HG03280 (cell line): ENCODE measurements around the gene ALAS1.
A peak's percentile ranks its signal among the peaks of the same experiment; 100 is the strongest.

ENCODE experiments used
- ATAC-seq: cut with Tn5 transposase; IDR thresholded peaks from one replicate; pipeline ENCODE4 v1.9.1; 2021; ENCODE audit warnings: mild to moderate bottlenecking, moderate library complexity; ENCODE audit not compliant: unreplicated experiment

Gene ALAS1

DNA sequence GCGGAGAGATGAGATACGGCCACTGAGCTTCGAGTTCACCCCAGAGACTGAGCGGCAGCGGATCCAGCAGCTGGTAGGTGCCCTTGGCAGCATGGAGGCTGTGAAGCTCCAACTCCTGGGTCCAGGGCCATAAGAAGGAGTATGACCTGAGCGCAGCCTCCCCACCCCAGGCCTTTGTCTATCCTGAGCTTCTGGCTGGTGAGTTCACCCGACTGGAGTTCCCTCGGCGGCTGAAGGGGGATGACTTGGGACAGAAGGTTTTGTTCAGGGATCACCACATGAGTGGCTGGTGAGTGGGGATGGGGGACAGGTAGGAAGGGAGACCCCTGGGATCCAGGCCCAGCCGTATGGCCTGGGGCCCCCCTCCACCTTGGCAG, 50.2 kb downstream of the ALAS1 start:
- no peak for ATAC-seq

DNA sequence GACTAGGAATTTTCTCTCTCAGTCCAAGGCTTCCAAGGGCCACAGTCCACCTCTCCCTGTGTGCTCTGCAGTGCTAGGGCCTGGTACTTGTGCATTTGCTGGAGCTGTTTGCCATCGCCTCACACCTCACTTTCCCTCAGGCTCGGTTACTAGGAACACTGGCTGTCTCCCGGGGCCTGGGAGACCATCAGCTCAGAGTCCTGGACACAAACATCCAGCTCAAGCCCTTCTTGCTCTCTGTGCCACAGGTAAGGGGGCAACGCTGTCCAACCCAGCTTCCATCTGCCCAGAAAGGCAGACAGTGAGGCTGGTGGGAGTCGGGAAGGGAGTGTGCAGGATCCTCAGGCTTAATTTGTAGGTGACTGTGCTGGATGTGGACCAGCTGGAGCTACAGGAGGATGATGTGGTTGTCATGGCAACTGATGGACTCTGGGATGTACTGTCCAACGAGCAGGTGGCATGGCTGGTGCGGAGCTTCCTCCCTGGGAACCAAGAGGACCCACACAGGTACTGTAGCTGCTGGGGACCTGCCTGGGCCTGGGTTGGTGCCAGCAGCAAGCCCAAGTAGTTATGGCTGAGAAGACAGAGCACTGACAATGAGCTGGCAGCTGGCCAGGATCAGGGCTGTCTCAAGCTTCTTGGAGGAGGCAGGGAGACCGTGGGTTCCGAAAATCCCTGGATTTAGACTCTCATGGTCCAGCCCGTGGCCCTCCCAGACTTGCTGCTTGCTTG, 51.0 kb downstream of the ALAS1 start:
- ATAC-seq, result no peak

DNA sequence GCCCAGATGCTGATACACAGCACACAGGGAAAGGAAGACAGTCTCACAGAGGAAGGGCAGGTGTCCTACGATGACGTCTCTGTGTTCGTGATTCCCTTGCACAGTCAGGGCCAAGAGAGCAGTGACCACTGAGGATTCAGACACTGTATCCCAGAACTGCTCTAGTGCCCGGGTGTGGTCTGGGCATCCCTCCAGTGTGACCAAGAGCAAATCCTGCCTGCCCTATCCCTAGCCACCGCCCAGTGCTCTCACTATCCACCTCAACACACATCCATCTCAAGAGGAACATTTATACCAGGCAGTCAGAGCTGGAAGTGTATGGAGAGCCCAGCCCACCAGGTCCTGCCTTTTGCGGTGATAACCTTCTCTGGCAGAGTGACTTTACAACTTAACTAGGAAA, 51.7 kb downstream of the ALAS1 start:
- ATAC-seq, result no peak

DNA sequence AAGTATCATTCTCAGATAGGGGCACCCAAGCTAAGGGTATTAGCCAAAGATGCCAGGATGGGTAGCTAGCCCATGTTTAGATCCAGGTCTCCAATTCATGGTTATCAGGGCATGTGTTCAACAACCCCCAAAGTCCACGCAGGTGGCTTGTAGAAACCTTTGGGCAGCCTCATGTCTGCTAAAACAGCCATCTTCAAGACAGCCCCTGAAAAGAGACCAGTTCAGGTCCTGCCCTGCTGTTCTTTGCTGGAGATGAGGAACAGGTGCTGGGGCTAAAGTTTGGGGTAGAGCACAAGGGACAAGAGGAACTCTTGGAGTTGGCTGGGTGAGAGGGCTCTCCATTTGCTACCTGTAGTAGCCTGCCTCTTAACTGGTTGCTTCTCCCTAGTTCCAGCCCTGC, 52.2 kb downstream of the ALAS1 start:
- ATAC-seq, result no peak

GRCh38 chr3:52253314-52254304, 55.6 kb downstream of the ALAS1 start:
- peak; percentile 92 for ATAC-seq

DNA sequence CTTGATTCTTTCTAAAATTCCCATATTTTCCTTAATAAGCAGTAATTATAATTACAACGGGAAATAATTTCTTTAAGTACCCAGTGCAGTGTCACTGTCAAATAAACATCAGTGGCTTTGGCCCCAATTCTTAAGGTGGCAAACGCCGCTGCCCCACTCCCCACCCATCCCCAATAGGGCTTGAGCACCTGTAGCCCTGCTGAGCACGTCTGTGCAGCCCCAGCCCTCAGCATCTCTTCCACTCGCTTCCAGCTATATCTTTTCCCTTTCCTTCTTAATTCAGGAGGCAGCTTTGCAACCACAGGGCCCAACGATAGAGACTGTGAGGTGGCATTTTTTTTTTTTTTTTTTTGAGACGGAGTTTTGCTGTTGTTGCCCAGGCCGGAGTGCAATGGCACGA, 56.6 kb downstream of the ALAS1 start:
- ATAC-seq, result no peak

DNA sequence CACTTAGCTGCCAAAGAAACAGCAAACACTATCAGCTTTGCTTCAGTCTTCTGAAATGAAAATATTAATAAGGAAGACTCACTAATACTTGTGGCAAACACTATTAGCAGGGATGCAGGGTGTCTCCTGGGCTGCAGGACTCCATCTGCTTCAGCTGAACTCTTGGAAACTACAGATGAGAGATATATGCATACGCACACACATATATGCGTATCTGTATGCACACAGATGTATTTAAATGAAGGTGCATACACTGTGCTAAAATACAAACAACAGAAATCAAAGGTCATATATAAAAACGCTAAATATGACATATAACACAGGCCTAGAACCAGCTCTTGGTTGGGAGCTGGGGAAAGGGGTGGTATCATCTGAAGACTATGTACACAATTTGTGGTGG, 58.2 kb downstream of the ALAS1 start:
- no peak for ATAC-seq

GRCh38 chr3:52256622-52257021, 58.7 kb downstream of the ALAS1 start:
- ATAC-seq, result no peak

DNA sequence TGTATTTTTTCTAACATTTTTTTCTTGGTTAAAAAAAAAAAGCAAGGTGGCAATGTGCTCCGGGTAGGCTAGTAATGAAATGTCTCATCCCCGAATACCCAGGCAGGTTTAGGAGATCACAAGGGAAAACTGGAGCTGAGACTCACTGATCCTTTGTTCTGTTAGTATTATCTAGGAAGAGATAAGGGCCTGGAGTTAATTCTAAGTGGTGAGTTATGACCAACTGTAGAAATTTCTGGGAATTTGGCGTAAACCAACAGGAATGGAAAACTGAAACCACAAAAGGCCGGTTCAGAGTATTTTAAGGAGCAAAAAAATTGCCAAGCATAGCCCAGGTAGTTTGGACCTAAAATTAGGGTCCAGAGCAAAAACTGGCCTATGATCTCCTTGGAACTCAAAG, 60.0 kb downstream of the ALAS1 start:
- no peak for ATAC-seq

DNA sequence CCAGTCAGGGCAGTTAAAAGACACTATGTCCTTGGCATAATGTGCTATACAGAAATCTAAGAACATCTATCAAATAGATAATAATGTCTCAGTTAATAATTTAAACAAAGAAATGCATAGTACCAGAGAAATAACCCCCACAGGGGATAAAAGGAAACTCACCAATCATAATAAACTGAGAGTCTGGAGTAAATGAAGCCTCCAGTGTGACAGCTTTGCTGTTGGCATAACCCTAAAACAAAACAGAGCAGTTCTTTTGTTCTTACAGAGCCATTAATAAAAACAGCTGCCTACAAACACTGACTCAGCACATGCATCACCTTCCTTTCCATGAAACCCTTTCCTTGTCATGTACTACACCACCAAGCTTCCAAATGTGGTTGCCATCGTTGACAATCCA, 61.1 kb downstream of the ALAS1 start:
- ATAC-seq, result no peak

DNA sequence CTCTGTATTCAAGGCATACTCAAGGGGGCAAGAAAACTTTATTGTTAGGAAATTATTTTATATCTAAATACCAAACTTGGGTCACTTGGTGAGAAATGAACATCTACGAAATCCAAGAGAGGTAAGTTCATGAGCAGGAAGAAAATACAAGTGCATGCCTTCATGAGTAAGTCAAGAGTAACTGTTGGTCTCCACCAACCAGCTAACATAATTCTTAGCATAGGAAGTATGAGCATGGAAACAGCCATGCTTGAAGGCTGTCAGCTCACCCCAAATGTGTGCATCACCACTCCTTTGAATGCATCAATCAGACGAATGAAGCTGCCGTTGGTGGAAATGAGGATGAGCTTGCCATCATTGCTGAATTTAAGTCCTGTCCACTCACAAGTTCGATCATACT, 61.5 kb downstream of the ALAS1 start:
- ATAC-seq, result no peak

GRCh38 chr3:52262447-52262846, 64.5 kb downstream of the ALAS1 start:
- ATAC-seq, result no peak
